Calu3 (cell line): ENCODE measurements around the gene NR2F1. TPM values are rescaled to one million over a fixed set of nuclear protein-coding genes. Genes with fewer than 3 reads are reported as not detected.
A peak's percentile ranks its signal among the peaks of the same experiment; 100 is the strongest.
"Not testable (repeated sequence)": the region's sequence is repeated elsewhere in the genome, so short reads cannot be mapped to it uniquely, and the experiment has no call there.

Source experiments
- Bru-seq: library from RNA; stranded (reverse); fragments of 400-500 nt; gene quantifications from one replicate; lab custom pipeline; 2021; lab: Mats Ljungman, UMichigan
- BruChase-seq, 2 experiments: library from RNA; stranded (reverse); fragments of 400-500 nt; gene quantifications; one replicate each; lab custom pipeline; 2021; lab: Mats Ljungman, UMichigan
- BruUV-seq: library from RNA; stranded (reverse); fragments of 400-500 nt; replicated peaks from 2 replicates; lab custom pipeline; 2021; lab: Mats Ljungman, UMichigan
- CTCF ChIA-PET: fragments of 300-600 bp; sonication (Branson Sonifier 250); formaldehyde crosslinking; loops from one replicate; lab custom pipeline; 2022; ENCODE audit warnings: antibody characterized with exemption; lab: Charles Lee
- DNase-seq: peaks from one replicate; pipeline ENCODE4 v3.0.0; 2022
- H3K27ac Mint-ChIP-seq: one replicate; pipeline ENCODE4 v1.8.0; 2022; ENCODE audit warnings: mixed read lengths; ENCODE audit not compliant: unreplicated experiment
- H3K27me3 Mint-ChIP-seq: one replicate; pipeline ENCODE4 v1.8.0; 2022; ENCODE audit warnings: mixed read lengths; ENCODE audit not compliant: unreplicated experiment
- H3K36me3 Mint-ChIP-seq: one replicate; pipeline ENCODE4 v1.8.0; 2022; ENCODE audit warnings: mild to moderate bottlenecking, moderate library complexity, mixed read lengths; ENCODE audit not compliant: insufficient read depth, unreplicated experiment
- H3K4me1 Mint-ChIP-seq: one replicate; pipeline ENCODE4 v1.8.0; 2022; ENCODE audit warnings: mild to moderate bottlenecking, low read depth, mixed read lengths; ENCODE audit not compliant: unreplicated experiment
- H3K4me3 Mint-ChIP-seq: one replicate; pipeline ENCODE4 v1.8.0; 2022; ENCODE audit warnings: mild to moderate bottlenecking, low read depth, moderate library complexity, mixed read lengths; ENCODE audit not compliant: unreplicated experiment
- H3K9me3 Mint-ChIP-seq: one replicate; pipeline ENCODE4 v1.8.0; 2022; ENCODE audit warnings: low read depth, mixed read lengths; ENCODE audit not compliant: unreplicated experiment
- intact Hi-C: fragments of 100-400 bp; cut with micrococcal nuclease; formaldehyde crosslinking; loops from one replicate; pipeline ENCODE4 v1.10.0; 2022; ENCODE audit not compliant: unreplicated experiment
- long read RNA-seq: library from polyadenylated mRNA; stranded (forward); transcript quantifications from one replicate; pipeline ENCODE4 v2.0.0, GENCODE V29; 2022
- total RNA-seq: library from RNA; stranded (reverse); gene quantifications from 2 replicates; pipeline ENCODE4 v1.2.3, GENCODE V29; 2022
- TF ChIP-seq, protein P1 (sequence below): fragments of 200-600 bp; IDR thresholded peaks from one replicate; pipeline ENCODE4 v1.8.0; 2022; ENCODE audit warnings: antibody characterized with exemption; ENCODE audit not compliant: unreplicated experiment

Gene NR2F1
- 25.1 and 29.1 TPM in 2 replicates for total RNA-seq
- Bru-seq, nascent RNA: percentile 72 among the genes with signal in this experiment
- percentile 73 among the genes with signal in this experiment for BruChase-seq, experiment 1, labeled RNA remaining after a 6-hour chase
- percentile 78 among the genes with signal in this experiment for BruChase-seq, experiment 2, labeled RNA remaining after a 2-hour chase
- long read RNA-seq, transcript NR2F1-206 (3 exons, 3,841 nt): major isoform, 6 of 17 reads
- long read RNA-seq, partial matches to known transcripts: 4 of 17 reads
- long read RNA-seq, other reads (novel, unspliced or antisense): 7 of 17 reads

GRCh38 chr5:93582677-93583438 is at the start of gene NR2F1:
NR2F1 (plus strand) TSS chr5:93583222; CDS start chr5:93585024, 1,802 bp downstream.
- Mint-ChIP-seq H3K27ac (no peak within 1 kb of the TSS), H3K9me3 (no peaks in the 10 kb centered on the region), H3K4me1 (no peaks in the 10 kb centered on the region), H3K36me3 (peaks cover 13% of the 10 kb centered on the region), H3K27me3 (no peaks in the 10 kb centered on the region), H3K4me3 (no peak within 1 kb of the TSS)
- peak; percentile 88 for DNase-seq
- CTCF ChIA-PET: interaction anchor here (0.6 to 1.6 kb wide), 16 partner anchors 13 to 1445 kb away, joined by 3 to 13 read pairs (median 4); no protein-coding TSS in a partner anchor
- intact Hi-C loops: loop anchor here (1.0 to 10.0 kb wide), 8 partner anchors 39 to 1272 kb away; a partner anchor contains a TSS
- TF ChIP-seq, protein P1, sequence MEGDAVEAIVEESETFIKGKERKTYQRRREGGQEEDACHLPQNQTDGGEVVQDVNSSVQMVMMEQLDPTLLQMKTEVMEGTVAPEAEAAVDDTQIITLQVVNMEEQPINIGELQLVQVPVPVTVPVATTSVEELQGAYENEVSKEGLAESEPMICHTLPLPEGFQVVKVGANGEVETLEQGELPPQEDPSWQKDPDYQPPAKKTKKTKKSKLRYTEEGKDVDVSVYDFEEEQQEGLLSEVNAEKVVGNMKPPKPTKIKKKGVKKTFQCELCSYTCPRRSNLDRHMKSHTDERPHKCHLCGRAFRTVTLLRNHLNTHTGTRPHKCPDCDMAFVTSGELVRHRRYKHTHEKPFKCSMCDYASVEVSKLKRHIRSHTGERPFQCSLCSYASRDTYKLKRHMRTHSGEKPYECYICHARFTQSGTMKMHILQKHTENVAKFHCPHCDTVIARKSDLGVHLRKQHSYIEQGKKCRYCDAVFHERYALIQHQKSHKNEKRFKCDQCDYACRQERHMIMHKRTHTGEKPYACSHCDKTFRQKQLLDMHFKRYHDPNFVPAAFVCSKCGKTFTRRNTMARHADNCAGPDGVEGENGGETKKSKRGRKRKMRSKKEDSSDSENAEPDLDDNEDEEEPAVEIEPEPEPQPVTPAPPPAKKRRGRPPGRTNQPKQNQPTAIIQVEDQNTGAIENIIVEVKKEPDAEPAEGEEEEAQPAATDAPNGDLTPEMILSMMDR: no peak
- BruUV-seq: no TSS peak

DNA sequence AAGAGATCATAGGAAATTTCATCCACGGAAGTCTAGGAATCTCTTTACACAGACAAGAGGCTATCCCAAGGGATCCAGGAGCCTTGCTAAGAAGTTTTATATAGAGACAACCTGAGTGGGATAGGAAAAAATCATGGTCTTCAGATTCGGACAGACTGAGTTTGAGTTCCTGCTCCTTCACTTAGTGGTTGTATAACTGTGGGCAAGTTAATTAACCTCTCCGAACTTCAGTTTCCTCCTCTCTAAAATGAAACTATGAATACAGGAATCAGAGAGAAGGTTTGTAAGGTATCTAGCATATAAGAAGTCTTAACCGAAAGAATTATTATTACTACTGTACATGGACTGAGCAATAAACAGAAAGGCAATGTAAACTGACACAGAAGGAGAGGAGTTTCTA is 37.1 kb upstream of the NR2F1 start:
- peaks cover 2% of the 10 kb centered on the region for H3K9me3 Mint-ChIP-seq
- TF ChIP-seq, protein P1: no peak
- intact Hi-C loops: no loop called here
- no peak overlapping the region for H3K4me3 Mint-ChIP-seq
- CTCF ChIA-PET: no interaction called here
- no peaks in the 10 kb centered on the region for H3K27me3 Mint-ChIP-seq
- no peak overlapping the region for H3K27ac Mint-ChIP-seq
- H3K36me3 Mint-ChIP-seq: no peaks in the 10 kb centered on the region
- no peaks in the 10 kb centered on the region for H3K4me1 Mint-ChIP-seq
- no peak for DNase-seq
- BruUV-seq: no TSS peak

- H3K27ac Mint-ChIP-seq, H3K27me3 Mint-ChIP-seq, H3K4me1 Mint-ChIP-seq, H3K4me3 Mint-ChIP-seq, H3K9me3 Mint-ChIP-seq, CTCF ChIA-PET, intact Hi-C loops, BruUV-seq, DNase-seq, H3K36me3 Mint-ChIP-seq: not testable (repeated sequence)
Measured at GRCh38 chr5:93549594-93549993, 33.4 kb upstream of the NR2F1 start.

DNA sequence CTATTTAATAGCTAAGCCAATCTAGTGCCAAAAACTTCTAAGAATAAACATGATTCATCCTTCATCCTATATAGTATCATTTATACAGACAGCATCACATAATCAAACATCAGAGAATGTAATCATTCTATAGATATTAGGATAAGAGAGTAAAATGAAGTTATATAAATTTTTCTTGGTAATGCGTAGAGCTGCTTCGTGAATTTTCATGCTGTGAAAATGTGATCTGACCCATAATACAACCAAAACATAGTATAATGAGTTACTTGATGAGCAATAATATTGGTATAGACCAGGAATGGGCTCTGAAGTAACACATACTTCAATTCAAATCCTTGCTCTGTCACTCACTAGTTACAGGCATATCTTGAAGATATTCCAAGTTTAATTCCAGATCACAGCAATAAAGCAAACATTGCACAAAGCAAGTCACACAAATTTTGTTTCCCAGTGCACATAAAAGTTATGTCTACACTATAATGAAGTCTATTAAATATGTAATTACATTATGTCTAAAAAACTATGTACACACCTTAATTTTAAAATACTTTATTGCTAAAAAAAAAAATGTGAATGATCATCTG is 25.9 kb upstream of the NR2F1 start:
- intact Hi-C loops: no loop called here
- TF ChIP-seq, protein P1: no peak
- Mint-ChIP-seq H3K4me3 (no peak overlapping the region), H3K4me1 (no peaks in the 10 kb centered on the region), H3K36me3 (no peaks in the 10 kb centered on the region), H3K9me3 (no peaks in the 10 kb centered on the region), H3K27ac (no peak overlapping the region), H3K27me3 (no peaks in the 10 kb centered on the region)
- DNase-seq: no peak
- no TSS peak for BruUV-seq
- CTCF ChIA-PET: interaction anchor here (0.7 kb wide), 1 partner anchor 60 kb away, joined by 3 read pairs; no protein-coding TSS in a partner anchor
